Keratinocyte (primary cell): Measurements from ENCODE around the gene OTOL1. TPM values are rescaled to one million over a fixed set of nuclear protein-coding genes. Genes with fewer than 3 reads are reported as not detected.

Experiments used
- DNase-seq: peaks from one replicate; pipeline ENCODE4 v3.0.0-alpha.2; 2011; ENCODE audit warnings: low read depth, missing footprints, low spot score
- FAIRE-seq: peaks from 2 replicates; lab custom pipeline; 2011; peaks lifted over from hg19 to GRCh38; lab: Jason Lieb, UNC
- H2AFZ ChIP-seq: 2 replicates; pipeline ENCODE4 v1.6.0; 2012; ENCODE audit warnings: low read length, control low read depth, inconsistent platforms; ENCODE audit not compliant: control insufficient read depth
- H3K27ac ChIP-seq: 2 replicates; pipeline ENCODE4 v1.5.1; 2011; ENCODE audit warnings: low read length; ENCODE audit not compliant: control insufficient read depth, insufficient read depth
- H3K27me3 ChIP-seq: 3 replicates; pipeline ENCODE4 v1.6.0; 2011; ENCODE audit warnings: low read length; ENCODE audit not compliant: control insufficient read depth, insufficient read depth; ENCODE audit errors: extremely low read depth
- H3K36me3 ChIP-seq, 2 experiments: 2 replicates in 1 of 2; 3 replicates in 1 of 2; pipeline ENCODE4 v1.5.1; 2011; ENCODE audit warnings: low read length in 2 of 2, mild to moderate bottlenecking in 1 of 2; ENCODE audit not compliant: control insufficient read depth in 2 of 2, insufficient read depth in 2 of 2; ENCODE audit errors: extremely low read depth in 1 of 2
- H3K4me1 ChIP-seq: 3 replicates; pipeline ENCODE4 v1.5.1; 2011; ENCODE audit warnings: low read length; ENCODE audit not compliant: control insufficient read depth, insufficient read depth; ENCODE audit errors: extremely low read depth
- H3K4me2 ChIP-seq: 3 replicates; pipeline ENCODE4 v1.6.0; 2011; ENCODE audit warnings: low read depth, low read length; ENCODE audit not compliant: control insufficient read depth, insufficient read depth; ENCODE audit errors: extremely low read depth
- H3K4me3 ChIP-seq, 3 experiments: fragments of 200-600 bp in 1 of 3; sonication (generic) in 1 of 3; 2 replicates in 2 of 3; 3 replicates in 1 of 3; pipeline ENCODE4 v1.5.1; 2011 to 2016; ENCODE audit warnings: low read length in 3 of 3, mild to moderate bottlenecking in 3 of 3, control low read depth in 2 of 3, inconsistent platforms in 1 of 3, low read depth in 1 of 3, mixed read lengths in 1 of 3, mixed run types in 1 of 3, moderate library complexity in 1 of 3; ENCODE audit not compliant: control insufficient read depth in 2 of 3, insufficient read depth in 2 of 3; ENCODE audit errors: extremely low read depth in 1 of 3
- H3K79me2 ChIP-seq: 2 replicates; pipeline ENCODE4 v1.6.0; 2012; ENCODE audit warnings: low read length; ENCODE audit not compliant: control insufficient read depth, insufficient read depth
- H3K9ac ChIP-seq: 3 replicates; pipeline ENCODE4 v1.6.0; 2011; ENCODE audit warnings: low read length; ENCODE audit not compliant: control insufficient read depth, insufficient read depth; ENCODE audit errors: extremely low read depth
- H3K9me1 ChIP-seq: 3 replicates; pipeline ENCODE4 v1.6.0; 2011; ENCODE audit warnings: low read length; ENCODE audit not compliant: control insufficient read depth, insufficient read depth; ENCODE audit errors: extremely low read depth
- H3K9me3 ChIP-seq: 2 replicates; pipeline ENCODE4 v1.5.1; 2012; ENCODE audit warnings: low read depth, low read length; ENCODE audit not compliant: control insufficient read depth
- H4K20me1 ChIP-seq: 3 replicates; pipeline ENCODE4 v1.6.0; 2011; ENCODE audit warnings: low read length; ENCODE audit not compliant: control insufficient read depth, insufficient read depth; ENCODE audit errors: extremely low read depth
- CTCF ChIP-seq, 3 experiments: IDR thresholded peaks in 1 of 3; conservative IDR thresholded peaks in 1 of 3; optimal IDR thresholded peaks in 1 of 3; 2 replicates in 2 of 3; 3 replicates in 1 of 3; pipeline versions ENCODE3 to v1.5.1; 2011; ENCODE audit warnings: low read length in 3 of 3, mild to moderate bottlenecking in 3 of 3, moderate library complexity in 2 of 3, control low read depth in 1 of 3, inconsistent platforms in 1 of 3; ENCODE audit not compliant: insufficient read depth in 2 of 3; ENCODE audit errors: extremely low read depth in 1 of 3
- EZH2 ChIP-seq: IDR thresholded peaks from one replicate; pipeline ENCODE4 v1.6.1; 2012; ENCODE audit warnings: inconsistent platforms, mild to moderate bottlenecking, low read length, moderate library complexity
- dilution Hi-C: fragments of 300-500 bp; cut with MboI; formaldehyde crosslinking; loops from one replicate; pipeline ENCODE4 v1.7.0; 2020; ENCODE audit warnings: low sequenced_read_pairs; ENCODE audit not compliant: extremely low pct_ligation_motif_present
- polyA plus RNA-seq, 5 experiments: library from polyadenylated mRNA; depleted of rRNA in 3 of 5; stranded (reverse) in 3 of 5; stranded (forward) in 1 of 5; unstranded in 1 of 5; fragments of >200 nt; gene quantifications; 1 replicate in 1 of 5; 2 replicates in 3 of 5; 3 replicates in 1 of 5; pipeline versions ENCODE4 v1.2.1 to v1.2.3, GENCODE V29; 2011 to 2012; ENCODE audit warnings: missing spikeins in 2 of 5, low read depth in 1 of 5, low replicate concordance in 1 of 5

OTOL1 gene
- polyA plus RNA-seq, 1 donor (not counting 4 experiments of a cell fraction or from before 2014, with no cell fraction given), result not detected

- no peaks in the 10 kb centered on the region for H3K9me1 ChIP-seq
- DNase-seq (no peak), FAIRE-seq (no peak)
- no peak overlapping the region for H2AFZ ChIP-seq
- H3K27ac ChIP-seq, result no peak overlapping the region
- H3K9me3 ChIP-seq, result no peaks in the 10 kb centered on the region
- dilution Hi-C loops, result no loop called here
- H3K4me2 ChIP-seq, result no peak overlapping the region
- H4K20me1 ChIP-seq, result no peaks in the 10 kb centered on the region
- no peak overlapping the region for H3K4me3 ChIP-seq
- no peak overlapping the region for H3K9ac ChIP-seq
- no peaks in the 10 kb centered on the region for H3K79me2 ChIP-seq
- no peak for TF ChIP-seq EZH2
- no peaks in the 10 kb centered on the region for H3K36me3 ChIP-seq
- H3K4me1 ChIP-seq, result no peaks in the 10 kb centered on the region
- no peaks in the 10 kb centered on the region for H3K27me3 ChIP-seq
These were observed 21.9 kb upstream of the OTOL1 start for GRCh38 chr3:161474741-161475140.

- H3K27ac ChIP-seq, result no peak overlapping the region
- no peak overlapping the region for H3K9ac ChIP-seq
- no peak for FAIRE-seq
- no peak overlapping the region for H3K4me2 ChIP-seq
- no peaks in the 10 kb centered on the region for H3K79me2 ChIP-seq
- H3K4me3 ChIP-seq, result no peak overlapping the region
- H3K27me3 ChIP-seq, result no peaks in the 10 kb centered on the region
- H3K4me1 ChIP-seq, result no peaks in the 10 kb centered on the region
- dilution Hi-C loops, result no loop called here
- no peaks in the 10 kb centered on the region for H3K36me3 ChIP-seq
- no peak overlapping the region for H2AFZ ChIP-seq
- no peak for TF ChIP-seq EZH2
- no peaks in the 10 kb centered on the region for H3K9me3 ChIP-seq
- no peak for DNase-seq
- H4K20me1 ChIP-seq, result no peaks in the 10 kb centered on the region
- no peaks in the 10 kb centered on the region for H3K9me1 ChIP-seq
These were observed 21.4 kb upstream of the OTOL1 start for GRCh38 chr3:161475206-161475605.

- dilution Hi-C loops, result no loop called here
- H3K4me3 ChIP-seq, result no peak overlapping the region
- no peaks in the 10 kb centered on the region for H3K79me2 ChIP-seq
- H3K9ac ChIP-seq, result no peak overlapping the region
- H4K20me1 ChIP-seq, result no peaks in the 10 kb centered on the region
- no peak overlapping the region for H3K27ac ChIP-seq
- no peaks in the 10 kb centered on the region for H3K9me1 ChIP-seq
- no peak overlapping the region for H2AFZ ChIP-seq
- FAIRE-seq (no peak), DNase-seq (no peak)
- no peaks in the 10 kb centered on the region for H3K9me3 ChIP-seq
- H3K4me1 ChIP-seq, result no peaks in the 10 kb centered on the region
- no peaks in the 10 kb centered on the region for H3K27me3 ChIP-seq
- TF ChIP-seq CTCF (optimal IDR thresholded peaks at IDR 0.05 in 1 of 3, IDR thresholded peaks at IDR 0.05 in 1 of 3, conservative IDR thresholded peaks at IDR 0.05 in 1 of 3; ENCODE audit: extremely low read depth in 1 of 3, insufficient read depth in 2 of 3, low read length in 3 of 3), result no peak
- TF ChIP-seq EZH2, result no peak
- H3K4me2 ChIP-seq, result no peak overlapping the region
- no peaks in the 10 kb centered on the region for H3K36me3 ChIP-seq
These were observed 20.7 kb upstream of the OTOL1 start for GRCh38 chr3:161475905-161476304.
